GM21825 (cell line): ENCODE data around the gene MRPL38.

Experiments
- ATAC-seq: cut with Tn5 transposase; IDR thresholded peaks from one replicate; pipeline ENCODE4 v1.9.1; 2021; ENCODE audit warnings: mild to moderate bottlenecking, moderate library complexity; ENCODE audit not compliant: unreplicated experiment

MRPL38 gene

DNA sequence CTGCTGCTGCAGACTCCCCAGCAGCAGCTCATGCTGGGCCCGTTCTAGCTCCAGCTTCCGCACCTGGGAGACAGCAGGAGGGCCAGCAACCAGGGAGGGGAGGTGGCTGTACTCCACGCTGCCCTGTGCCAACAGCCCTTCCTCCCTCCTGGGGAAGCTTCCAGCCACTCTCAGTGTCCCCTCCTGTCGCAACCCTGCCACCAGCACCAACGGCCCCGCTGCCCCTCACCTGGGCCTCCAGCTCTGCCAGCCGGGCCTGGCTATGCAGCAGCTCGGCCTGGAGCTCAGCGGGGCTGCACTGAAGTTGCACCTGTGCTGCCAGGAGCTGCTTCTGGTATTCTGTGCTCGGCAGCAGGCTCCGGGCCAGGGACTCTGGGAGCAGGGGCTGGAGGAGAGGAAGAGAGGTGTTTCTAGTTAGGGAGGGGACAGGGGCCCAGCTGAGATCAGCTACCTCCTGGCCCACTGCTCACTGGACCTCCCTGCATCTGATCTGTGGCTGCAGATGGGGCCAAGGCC, 15.4 kb upstream of the MRPL38 start:
- ATAC-seq: no peak

DNA sequence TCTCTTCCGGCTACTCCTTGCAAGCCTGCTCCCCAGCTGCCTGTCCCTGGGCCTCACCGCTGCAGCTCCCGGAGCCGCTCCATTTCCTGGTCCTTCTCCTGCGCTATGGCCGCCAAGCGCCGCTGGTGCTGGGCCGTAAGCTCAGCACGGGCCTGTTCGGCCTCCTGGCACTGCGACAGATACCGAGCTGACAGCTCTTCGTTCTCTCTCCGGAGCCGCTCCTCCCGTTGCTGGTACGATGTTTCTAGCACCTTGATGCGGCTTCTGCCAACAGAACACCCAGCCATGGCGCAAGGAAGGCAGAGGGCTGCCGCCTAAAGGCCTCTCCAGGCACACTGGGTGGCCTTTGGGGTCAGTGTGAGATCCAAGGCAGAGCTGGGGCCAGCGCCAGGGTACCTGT, 14.9 kb upstream of the MRPL38 start:
- ATAC-seq: no peak

- no peak for ATAC-seq
Measured at GRCh38 chr17:75917917-75918445, 13.3 kb upstream of the MRPL38 start.

DNA sequence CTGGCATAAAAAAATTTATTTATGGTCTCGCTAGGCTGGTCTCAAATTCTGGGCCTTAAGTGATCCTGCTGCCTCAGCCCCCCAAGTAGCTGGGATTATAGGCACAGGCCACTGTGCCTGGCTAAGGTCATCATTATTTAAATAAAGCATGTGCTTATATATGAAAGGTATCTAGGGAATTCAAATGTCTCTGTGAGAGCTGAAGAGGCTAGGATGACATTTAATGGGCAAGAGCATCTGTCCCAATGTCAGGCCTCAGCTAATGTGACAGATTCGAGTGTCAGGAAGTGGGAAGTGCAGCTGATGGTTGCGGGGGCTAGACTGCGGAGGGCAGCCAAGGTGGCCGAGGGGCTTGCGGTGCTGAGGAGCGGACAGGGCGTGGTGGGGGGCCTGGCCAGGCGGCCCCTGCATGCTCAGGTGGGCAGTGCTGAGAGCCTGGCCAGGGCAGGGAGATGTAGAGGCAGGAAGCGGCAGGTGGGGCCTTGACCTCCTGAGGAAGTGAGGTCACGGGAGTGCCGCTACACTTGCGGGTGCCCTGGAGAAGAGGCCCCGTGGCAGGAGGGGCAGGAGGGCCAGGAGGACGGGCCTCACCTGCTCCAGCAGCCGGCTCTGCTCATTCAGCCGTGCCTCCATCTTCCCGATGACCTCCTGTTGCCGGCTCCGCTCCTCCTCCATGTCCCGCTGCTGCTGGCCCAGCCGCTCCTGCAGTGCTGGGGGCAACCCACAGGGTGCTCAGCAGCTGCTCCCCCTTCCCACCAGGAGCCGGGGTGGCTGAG, 12.6 kb upstream of the MRPL38 start:
- ATAC-seq: no peak

DNA sequence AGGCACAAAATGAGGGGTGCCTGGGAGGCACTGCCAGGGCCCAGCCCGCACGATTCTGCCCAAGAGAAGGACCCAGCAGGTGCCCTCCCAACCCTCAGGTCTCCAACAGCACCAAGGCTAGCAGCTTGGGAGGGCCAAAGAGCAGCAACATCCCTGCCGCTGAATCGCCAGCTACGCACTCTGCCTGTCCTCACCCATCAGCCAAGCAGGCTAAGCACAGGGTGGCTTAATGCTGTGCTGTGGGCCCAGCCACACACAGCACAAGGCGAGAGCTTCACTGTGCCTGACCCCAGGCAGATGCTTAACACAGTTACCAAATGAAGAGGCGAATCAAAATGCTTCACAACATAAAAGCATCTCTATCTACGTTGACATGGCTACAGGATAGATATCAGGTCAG, 10.6 kb upstream of the MRPL38 start:
- no peak for ATAC-seq

DNA sequence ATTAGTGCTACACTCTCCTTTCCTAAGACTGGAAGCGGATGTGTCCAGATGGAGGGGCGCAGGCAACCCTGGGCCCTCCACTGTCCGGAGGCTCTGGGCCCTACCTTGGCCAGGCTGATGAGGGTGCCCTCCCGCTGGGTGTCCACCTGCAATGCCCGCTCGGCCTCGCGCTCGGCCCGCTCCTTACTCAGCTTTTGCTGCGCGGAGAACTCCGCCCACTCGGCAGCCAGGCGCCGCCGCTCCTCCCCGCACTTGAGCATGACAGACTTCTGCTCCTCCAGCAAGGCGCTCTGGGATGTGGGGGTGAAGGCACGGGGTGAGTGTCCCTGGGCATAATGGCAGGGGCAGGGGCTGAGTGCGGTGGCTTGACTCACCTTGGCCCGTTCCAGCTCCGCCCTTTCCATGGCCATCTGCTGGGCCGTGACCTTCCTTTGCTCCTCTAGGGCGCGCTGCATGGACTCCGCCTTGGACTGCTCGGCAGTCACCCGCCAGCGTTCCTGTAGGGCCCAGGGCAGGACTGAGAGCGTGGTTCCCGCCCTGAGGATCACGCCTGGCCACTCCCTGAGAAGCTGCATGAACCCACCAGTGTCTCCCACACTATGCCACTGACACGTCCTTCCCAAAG, 10.1 kb upstream of the MRPL38 start:
- ATAC-seq: no peak

- no peak for ATAC-seq
Measured at GRCh38 chr17:75913537-75914210, 9.0 kb upstream of the MRPL38 start.

GRCh38 chr17:75910699-75911098, 6.0 kb upstream of the MRPL38 start:
- ATAC-seq: no peak

DNA sequence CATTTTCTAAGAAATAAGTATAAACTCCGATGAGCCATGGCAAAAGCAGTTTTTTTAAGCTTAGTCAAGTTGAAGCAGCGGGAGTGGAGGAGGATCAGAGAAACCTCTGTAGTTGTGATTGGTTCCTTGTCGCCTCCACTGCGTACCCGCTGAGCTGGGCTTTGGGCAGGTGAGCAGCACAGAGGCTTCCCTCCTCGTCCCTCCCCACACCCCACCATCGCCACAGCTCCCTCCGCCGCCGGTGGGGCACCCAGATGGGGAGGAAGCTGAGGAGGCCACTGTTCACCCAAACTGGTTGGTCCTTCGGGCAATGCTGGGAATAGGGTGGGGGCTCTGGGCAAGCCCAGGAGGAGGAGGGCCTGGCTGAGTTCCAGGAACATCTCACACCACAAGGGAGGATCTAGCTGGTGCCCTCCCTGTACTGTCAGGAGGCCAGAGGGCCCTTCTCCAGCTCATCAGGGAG, 5.2 kb upstream of the MRPL38 start:
- no peak for ATAC-seq

GRCh38 chr17:75909051-75909811, 4.5 kb upstream of the MRPL38 start:
- no peak for ATAC-seq

GRCh38 chr17:75908201-75908600, 3.5 kb upstream of the MRPL38 start:
- no peak for ATAC-seq

DNA sequence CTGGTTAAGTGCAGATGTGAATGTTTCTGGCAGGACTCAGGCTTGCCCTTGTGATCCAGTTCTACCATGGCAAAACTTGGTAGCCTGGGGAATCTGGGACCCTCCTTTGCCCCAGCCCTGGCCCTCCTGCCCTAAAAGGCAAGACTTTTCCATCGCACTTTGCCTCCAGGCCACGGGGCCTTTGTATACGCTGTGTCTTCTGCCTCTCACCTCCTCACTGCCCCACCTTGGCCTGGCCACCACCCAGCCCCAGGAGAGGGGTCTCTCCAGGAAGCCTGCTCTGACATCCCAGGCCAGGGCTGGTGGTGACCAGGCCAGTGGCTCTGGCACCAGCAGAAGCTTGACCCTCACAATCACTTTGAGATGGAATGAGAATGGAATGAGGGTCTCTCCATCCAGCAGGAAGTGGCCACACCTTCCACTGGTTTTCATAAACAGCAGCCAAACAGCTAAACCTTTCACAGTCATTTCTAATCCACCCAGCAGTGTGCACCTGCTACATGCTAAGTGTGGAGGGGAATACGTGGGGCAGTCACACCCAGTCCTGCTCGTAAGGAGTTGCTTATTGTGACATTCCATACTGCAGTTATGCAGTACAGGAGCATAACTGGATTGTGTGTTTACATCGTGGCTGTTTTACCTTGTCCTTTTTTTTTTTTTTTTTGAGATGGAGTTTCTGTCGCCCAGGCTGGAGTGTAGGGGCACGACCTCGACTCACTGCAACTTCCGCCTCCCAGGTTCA, 1.6 kb upstream of the MRPL38 start:
- no peak for ATAC-seq

GRCh38 chr17:75902406-75902805, 2.3 kb downstream of the MRPL38 start:
- no peak for ATAC-seq

- no peak for ATAC-seq
Measured at GRCh38 chr17:75901727-75902126, 3.0 kb downstream of the MRPL38 start.

GRCh38 chr17:75900691-75901533, 3.8 kb downstream of the MRPL38 start:
- no peak for ATAC-seq

GRCh38 chr17:75899767-75900468, 4.8 kb downstream of the MRPL38 start:
- no peak for ATAC-seq

GRCh38 chr17:75899353-75899752, 5.3 kb downstream of the MRPL38 start:
- no peak for ATAC-seq

DNA sequence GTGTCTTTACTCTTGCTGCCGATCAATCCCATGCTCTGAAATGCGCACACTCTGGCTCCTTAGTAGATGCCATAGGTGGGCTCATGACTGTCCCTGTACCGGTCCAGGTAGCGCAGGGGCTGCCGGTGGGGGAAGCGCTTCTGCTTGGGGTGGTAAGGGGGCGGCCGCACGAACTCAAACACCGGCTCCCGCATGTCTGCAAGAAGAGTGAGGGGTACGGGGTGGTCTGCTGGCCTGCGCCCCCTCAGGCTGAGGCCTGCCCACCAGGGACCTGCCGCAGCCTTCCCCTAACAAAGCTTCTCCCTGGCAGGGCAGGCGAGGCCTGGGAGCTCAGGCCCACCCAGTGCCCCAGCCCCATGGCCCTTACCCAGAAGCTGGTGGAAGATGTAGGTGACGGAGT, 5.9 kb downstream of the MRPL38 start:
- ATAC-seq: no peak

DNA sequence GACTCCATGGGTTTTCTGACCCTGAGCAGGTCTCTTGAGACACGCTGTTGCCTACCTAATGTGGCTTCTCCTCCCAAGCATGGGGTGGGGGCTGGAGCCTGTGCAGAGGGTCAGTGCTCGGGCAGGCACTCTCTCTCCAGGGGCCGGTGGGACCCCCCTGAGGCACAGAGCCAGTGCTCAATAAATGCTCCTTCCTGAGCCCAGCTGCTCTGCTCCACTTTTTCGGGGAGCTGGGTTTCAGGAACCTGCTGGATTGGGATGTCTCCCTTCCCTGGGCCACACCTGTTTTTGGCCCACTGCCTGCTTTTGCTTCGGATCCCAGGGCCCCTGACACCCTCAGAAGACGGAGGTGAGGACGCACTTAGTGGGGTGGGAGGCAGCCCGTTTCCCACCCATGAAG, 6.6 kb downstream of the MRPL38 start:
- no peak for ATAC-seq
